Neural cell (in vitro differentiated cells): ENCODE results near the gene NPNT. TPM values are rescaled to one million over a fixed set of nuclear protein-coding genes. Genes with fewer than 3 reads are reported as not detected.

Experiments used
- H2AFZ ChIP-seq: fragments of 200-600, 300-800 bp; sonication (generic), shearing (Covaris generic); 2 replicates; pipeline ENCODE4 v1.6.0; 2014; ENCODE audit warnings: low read depth, mild to moderate bottlenecking, antibody characterized with exemption, low read length, moderate library complexity
- H3F3A ChIP-seq: fragments of 200-600 bp; shearing (Covaris generic); 2 replicates; pipeline ENCODE4 v1.6.1; 2016; ENCODE audit warnings: mild to moderate bottlenecking, moderate library complexity, mixed read lengths, antibody characterized with exemption, low read length; ENCODE audit not compliant: insufficient read depth, poor library complexity, severe bottlenecking
- H3K27ac ChIP-seq: fragments of 200-600, 300-800 bp; sonication (generic), shearing (Covaris generic); 2 replicates; pipeline ENCODE4 v1.5.1; 2014; ENCODE audit warnings: mild to moderate bottlenecking, low read length, moderate library complexity
- H3K27me3 ChIP-seq: fragments of 300-800, 200-600 bp; sonication (generic), shearing (Covaris generic); 2 replicates; pipeline ENCODE4 v1.6.0; 2014; ENCODE audit warnings: mild to moderate bottlenecking, low read depth, low read length, moderate library complexity; ENCODE audit not compliant: insufficient read depth
- H3K36me3 ChIP-seq: fragments of 300-800, 200-600 bp; sonication (generic), shearing (Covaris generic); 2 replicates; pipeline ENCODE4 v1.5.1; 2014; ENCODE audit warnings: mild to moderate bottlenecking, antibody characterized with exemption, low read length, moderate library complexity; ENCODE audit not compliant: insufficient read depth
- H3K4me2 ChIP-seq: fragments of 300-800, 200-600 bp; sonication (generic), shearing (Covaris generic); 2 replicates; pipeline ENCODE4 v1.6.0; 2014; ENCODE audit warnings: mild to moderate bottlenecking, low read length
- H3K4me3 ChIP-seq: fragments of 300-800, 200-600 bp; sonication (generic), shearing (Covaris generic); 2 replicates; pipeline ENCODE4 v1.5.1; 2014; ENCODE audit warnings: mild to moderate bottlenecking, low read length, moderate library complexity
- H3K79me2 ChIP-seq: fragments of 200-600 bp; shearing (Covaris generic); replicated peaks from 2 replicates; pipeline ENCODE4 v1.6.0; 2014; ENCODE audit warnings: mild to moderate bottlenecking, low read length, moderate library complexity; ENCODE audit not compliant: insufficient read depth
- H3K9ac ChIP-seq: fragments of 300-800, 200-600 bp; sonication (generic), shearing (Covaris generic); 2 replicates; pipeline ENCODE4 v1.6.1; 2016; ENCODE audit warnings: mild to moderate bottlenecking, low read length, mixed read lengths
- H3K9me2 ChIP-seq: fragments of 200-600 bp; shearing (Covaris generic); 2 replicates; pipeline ENCODE4 v1.6.1; 2016; ENCODE audit warnings: mild to moderate bottlenecking, low read length, mixed read lengths; ENCODE audit not compliant: insufficient read depth
- H3K9me3 ChIP-seq: fragments of 200-600, 300-800 bp; sonication (generic), shearing (Covaris generic); 2 replicates; pipeline ENCODE4 v1.6.1; 2016; ENCODE audit warnings: mild to moderate bottlenecking, mixed run types, low read length, moderate library complexity, mixed read lengths
- H4K20me1 ChIP-seq: fragments of 200-600 bp; shearing (Covaris generic); 2 replicates; pipeline ENCODE4 v1.6.1; 2016; ENCODE audit warnings: mild to moderate bottlenecking, mixed run types; ENCODE audit not compliant: insufficient read depth
- EP300 ChIP-seq: fragments of 450-650 bp; conservative IDR thresholded peaks from 2 replicates; pipeline ENCODE4 v1.6.1; 2014; ENCODE audit warnings: antibody characterized with exemption, mild to moderate bottlenecking, moderate library complexity; ENCODE audit not compliant: poor library complexity, severe bottlenecking
- EZH2 ChIP-seq: fragments of 200-600, 300-800 bp; shearing (Covaris generic), sonication (generic); IDR thresholded peaks from 2 replicates; pipeline ENCODE4 v1.6.1; 2014; ENCODE audit warnings: antibody characterized with exemption, low read length, borderline replicate concordance, mild to moderate bottlenecking; ENCODE audit not compliant: insufficient read depth, poor library complexity, severe bottlenecking
- MXI1 ChIP-seq: fragments of 450-650 bp; conservative IDR thresholded peaks from 2 replicates; pipeline ENCODE4 v1.6.1; 2014; ENCODE audit warnings: antibody characterized with exemption, mild to moderate bottlenecking; ENCODE audit not compliant: poor library complexity, severe bottlenecking
- POLR2AphosphoS5 ChIP-seq: IDR thresholded peaks from 2 replicates; pipeline ENCODE4 v1.6.1; 2012
- RAD21 ChIP-seq: fragments of 450-650 bp; conservative IDR thresholded peaks from 2 replicates; pipeline ENCODE4 v1.6.1; 2014; ENCODE audit warnings: antibody characterized with exemption, mild to moderate bottlenecking, moderate library complexity
- SMC3 ChIP-seq: fragments of 450-650 bp; conservative IDR thresholded peaks from 2 replicates; pipeline ENCODE4 v1.6.1; 2014; ENCODE audit warnings: antibody characterized with exemption, mild to moderate bottlenecking, moderate library complexity; ENCODE audit not compliant: poor library complexity
- TAF1 ChIP-seq: IDR thresholded peaks from 2 replicates; pipeline ENCODE4 v1.6.1; 2012; ENCODE audit warnings: low read depth
- polyA plus RNA-seq: library from polyadenylated mRNA; depleted of rRNA; stranded (reverse); fragments of >200 nt; gene quantifications from 2 replicates; pipeline ENCODE4 v1.2.3, GENCODE V29; 2014
- TF ChIP-seq, protein P1 (sequence below): IDR thresholded peaks from 2 replicates; pipeline ENCODE4 v1.6.1; 2012; ENCODE audit warnings: borderline replicate concordance
- TF ChIP-seq, protein P2 (sequence below): fragments of 450-650 bp; IDR thresholded peaks from 2 replicates; pipeline ENCODE4 v1.5.1; 2014; ENCODE audit warnings: antibody characterized with exemption, mild to moderate bottlenecking, moderate library complexity; ENCODE audit not compliant: poor library complexity, severe bottlenecking

Gene NPNT
- polyA plus RNA-seq, 1 donor from 2014 or later: 2.6 TPM

DNA sequence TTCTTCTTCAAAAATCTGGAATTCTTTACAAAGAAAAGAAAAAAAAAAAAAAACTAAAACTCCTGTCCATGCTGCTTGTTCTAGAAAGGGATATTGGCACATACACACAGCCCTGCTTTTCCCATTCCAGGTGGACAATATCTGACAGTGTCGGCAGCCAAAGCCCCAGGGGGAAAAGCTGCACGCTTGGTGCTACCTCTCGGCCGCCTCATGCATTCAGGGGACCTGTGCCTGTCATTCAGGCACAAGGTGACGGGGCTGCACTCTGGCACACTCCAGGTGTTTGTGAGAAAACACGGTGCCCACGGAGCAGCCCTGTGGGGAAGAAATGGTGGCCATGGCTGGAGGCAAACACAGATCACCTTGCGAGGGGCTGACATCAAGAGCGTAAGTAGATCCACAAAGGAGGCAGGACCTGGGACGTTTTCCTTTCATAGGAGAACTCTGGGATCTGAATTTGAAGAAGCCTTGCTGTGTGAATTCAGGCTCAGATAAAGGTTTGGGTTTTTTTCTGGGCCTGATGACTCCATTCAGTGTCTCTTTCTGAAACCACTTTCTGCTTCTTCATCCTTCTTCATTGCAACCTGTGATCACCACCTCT is 71.9 kb downstream of the NPNT start:
- H3K27ac ChIP-seq: no peak overlapping the region
- TF ChIP-seq TAF1 (no peak), EP300 (no peak), EZH2 (no peak), POLR2AphosphoS5 (no peak), MXI1 (no peak), SMC3 (no peak)
- TF ChIP-seq, protein P1, sequence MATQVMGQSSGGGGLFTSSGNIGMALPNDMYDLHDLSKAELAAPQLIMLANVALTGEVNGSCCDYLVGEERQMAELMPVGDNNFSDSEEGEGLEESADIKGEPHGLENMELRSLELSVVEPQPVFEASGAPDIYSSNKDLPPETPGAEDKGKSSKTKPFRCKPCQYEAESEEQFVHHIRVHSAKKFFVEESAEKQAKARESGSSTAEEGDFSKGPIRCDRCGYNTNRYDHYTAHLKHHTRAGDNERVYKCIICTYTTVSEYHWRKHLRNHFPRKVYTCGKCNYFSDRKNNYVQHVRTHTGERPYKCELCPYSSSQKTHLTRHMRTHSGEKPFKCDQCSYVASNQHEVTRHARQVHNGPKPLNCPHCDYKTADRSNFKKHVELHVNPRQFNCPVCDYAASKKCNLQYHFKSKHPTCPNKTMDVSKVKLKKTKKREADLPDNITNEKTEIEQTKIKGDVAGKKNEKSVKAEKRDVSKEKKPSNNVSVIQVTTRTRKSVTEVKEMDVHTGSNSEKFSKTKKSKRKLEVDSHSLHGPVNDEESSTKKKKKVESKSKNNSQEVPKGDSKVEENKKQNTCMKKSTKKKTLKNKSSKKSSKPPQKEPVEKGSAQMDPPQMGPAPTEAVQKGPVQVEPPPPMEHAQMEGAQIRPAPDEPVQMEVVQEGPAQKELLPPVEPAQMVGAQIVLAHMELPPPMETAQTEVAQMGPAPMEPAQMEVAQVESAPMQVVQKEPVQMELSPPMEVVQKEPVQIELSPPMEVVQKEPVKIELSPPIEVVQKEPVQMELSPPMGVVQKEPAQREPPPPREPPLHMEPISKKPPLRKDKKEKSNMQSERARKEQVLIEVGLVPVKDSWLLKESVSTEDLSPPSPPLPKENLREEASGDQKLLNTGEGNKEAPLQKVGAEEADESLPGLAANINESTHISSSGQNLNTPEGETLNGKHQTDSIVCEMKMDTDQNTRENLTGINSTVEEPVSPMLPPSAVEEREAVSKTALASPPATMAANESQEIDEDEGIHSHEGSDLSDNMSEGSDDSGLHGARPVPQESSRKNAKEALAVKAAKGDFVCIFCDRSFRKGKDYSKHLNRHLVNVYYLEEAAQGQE: no peak
- TF ChIP-seq, protein P2, sequence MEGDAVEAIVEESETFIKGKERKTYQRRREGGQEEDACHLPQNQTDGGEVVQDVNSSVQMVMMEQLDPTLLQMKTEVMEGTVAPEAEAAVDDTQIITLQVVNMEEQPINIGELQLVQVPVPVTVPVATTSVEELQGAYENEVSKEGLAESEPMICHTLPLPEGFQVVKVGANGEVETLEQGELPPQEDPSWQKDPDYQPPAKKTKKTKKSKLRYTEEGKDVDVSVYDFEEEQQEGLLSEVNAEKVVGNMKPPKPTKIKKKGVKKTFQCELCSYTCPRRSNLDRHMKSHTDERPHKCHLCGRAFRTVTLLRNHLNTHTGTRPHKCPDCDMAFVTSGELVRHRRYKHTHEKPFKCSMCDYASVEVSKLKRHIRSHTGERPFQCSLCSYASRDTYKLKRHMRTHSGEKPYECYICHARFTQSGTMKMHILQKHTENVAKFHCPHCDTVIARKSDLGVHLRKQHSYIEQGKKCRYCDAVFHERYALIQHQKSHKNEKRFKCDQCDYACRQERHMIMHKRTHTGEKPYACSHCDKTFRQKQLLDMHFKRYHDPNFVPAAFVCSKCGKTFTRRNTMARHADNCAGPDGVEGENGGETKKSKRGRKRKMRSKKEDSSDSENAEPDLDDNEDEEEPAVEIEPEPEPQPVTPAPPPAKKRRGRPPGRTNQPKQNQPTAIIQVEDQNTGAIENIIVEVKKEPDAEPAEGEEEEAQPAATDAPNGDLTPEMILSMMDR: no peak
- H3K27me3 ChIP-seq: no peaks in the 10 kb centered on the region
- no peak overlapping the region for H3K9ac ChIP-seq
- H3F3A ChIP-seq: no peaks in the 10 kb centered on the region
- H3K9me2 ChIP-seq: no peaks in the 10 kb centered on the region
- H3K4me2 ChIP-seq: no peak overlapping the region
- H3K79me2 ChIP-seq: no peaks in the 10 kb centered on the region
- H4K20me1 ChIP-seq: no peaks in the 10 kb centered on the region
- H3K36me3 ChIP-seq: no peaks in the 10 kb centered on the region
- no peak overlapping the region for H3K4me3 ChIP-seq
- H2AFZ ChIP-seq: no peak overlapping the region
- H3K9me3 ChIP-seq: no peaks in the 10 kb centered on the region

DNA sequence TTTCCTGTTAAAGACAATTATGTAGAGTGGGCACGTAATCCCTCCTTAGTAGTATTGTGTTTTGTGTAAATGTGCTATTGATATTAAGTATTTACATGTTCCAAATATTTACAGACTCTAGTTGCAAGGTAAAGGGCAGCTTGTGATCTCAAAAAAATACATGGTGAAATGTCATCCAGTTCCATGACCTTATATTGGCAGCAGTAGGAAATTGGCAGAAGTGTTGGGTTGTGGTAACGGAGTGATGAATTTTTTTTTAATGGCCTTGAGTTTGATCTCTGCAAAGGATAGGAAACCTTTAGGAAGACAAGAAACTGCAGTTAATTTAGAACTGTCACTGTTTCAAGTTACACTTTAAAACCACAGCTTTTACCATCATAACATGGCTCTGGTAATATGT is 74.3 kb downstream of the NPNT start:
- Histone ChIP-seq H3K27ac (no peak overlapping the region), H4K20me1 (no peaks in the 10 kb centered on the region), H3K9ac (no peak overlapping the region), H3K27me3 (no peaks in the 10 kb centered on the region), H3K9me3 (no peaks in the 10 kb centered on the region), H3K4me2 (no peak overlapping the region), H3K4me3 (no peak overlapping the region), H3K36me3 (no peaks in the 10 kb centered on the region), H3K79me2 (no peaks in the 10 kb centered on the region), H3K9me2 (no peaks in the 10 kb centered on the region), H3F3A (no peaks in the 10 kb centered on the region), H2AFZ (no peak overlapping the region)
- TF ChIP-seq, protein P2: no peak
- TF ChIP-seq RAD21 (no peak), SMC3 (no peak), EZH2 (no peak), POLR2AphosphoS5 (no peak), EP300 (no peak), TAF1 (no peak), MXI1 (no peak)
- TF ChIP-seq, protein P1: no peak
